K562 (cell line): ENCODE measurements around the gene SURF6. TPM values are rescaled to one million over a fixed set of nuclear protein-coding genes. Genes with fewer than 3 reads are reported as not detected.

Source experiments
- CSDE1 ChIP-seq, 2 experiments: fragments of 450-650 bp; IDR thresholded peaks; 2 replicates each; pipeline ENCODE4 v1.6.1; 2016; ENCODE audit warnings: mild to moderate bottlenecking in 1 of 2
- ERF ChIP-seq: fragments of 450-650 bp; formaldehyde crosslinking; IDR thresholded peaks from 2 replicates; pipeline ENCODE4 v1.4.0; 2020; ENCODE audit warnings: mild to moderate bottlenecking, mixed read lengths
- HMG20A ChIP-seq: fragments of 450-650 bp; formaldehyde crosslinking; conservative IDR thresholded peaks from 2 replicates; pipeline ENCODE4 v1.4.0; 2020; ENCODE audit warnings: mild to moderate bottlenecking, mixed read lengths
- MYBL2 ChIP-seq, 2 experiments: fragments of 450-650 bp in 1 of 2; sonication (generic) in 1 of 2; formaldehyde crosslinking in 1 of 2; IDR thresholded peaks; 2 replicates each; pipeline versions ENCODE4 v1.6.1 to v1.8.1; 2017 to 2022; ENCODE audit warnings: borderline replicate concordance in 1 of 2, inconsistent platforms in 1 of 2, low read depth in 1 of 2, mild to moderate bottlenecking in 1 of 2, missing genetic modification reagents in 1 of 2, moderate library complexity in 1 of 2
- NFXL1 ChIP-seq: fragments of 450-650 bp; formaldehyde crosslinking; IDR thresholded peaks from 2 replicates; pipeline ENCODE4 v1.4.0; 2021; ENCODE audit warnings: mild to moderate bottlenecking
- SIRT6 ChIP-seq: IDR thresholded peaks from one replicate; pipeline ENCODE4 v1.6.1; 2012; ENCODE audit warnings: low read depth, mild to moderate bottlenecking, control low read depth, inconsistent platforms, low read length, moderate library complexity
- ZNF197 ChIP-seq: fragments of 200-800 bp; sonication (Bioruptor generic); IDR thresholded peaks from 2 replicates; pipeline ENCODE4 v1.6.1; 2016; ENCODE audit warnings: low read depth, missing genetic modification characterization, missing compliant biosample characterization
- ZNF311 ChIP-seq: fragments of 250-450 bp; sonication (Bioruptor Pico); IDR thresholded peaks from 2 replicates; pipeline ENCODE4 v1.4.0; 2020; ENCODE audit warnings: mild to moderate bottlenecking, moderate library complexity
- ZZZ3 ChIP-seq: fragments of 450-650 bp; IDR thresholded peaks from 2 replicates; pipeline ENCODE4 v1.6.1; 2016; ENCODE audit warnings: antibody characterized with exemption, mild to moderate bottlenecking, moderate library complexity
- polyA plus RNA-seq, 8 experiments: library from polyadenylated mRNA; depleted of rRNA in 4 of 8; stranded (reverse) in 5 of 8; unstranded in 3 of 8; fragments of >200 nt; fragmentation: Nextera tagmentation in 2 of 8; fragmentation: Illumina TruSeq in 1 of 8; extraction: Ambion mirVana in 2 of 8; extraction: Trizol in 1 of 8; gene quantifications; 2 replicates each; pipeline versions ENCODE4 v1.2.1 to v1.2.3, GENCODE V29; 2011 to 2014; ENCODE audit warnings: inconsistent platforms in 1 of 8, missing spikeins in 1 of 8
- total RNA-seq, 7 experiments: library from RNA; depleted of rRNA in 6 of 7; stranded (reverse); fragments of >200 nt in 6 of 7; fragmentation: Illumina TruSeq in 2 of 7; extraction: Trizol in 2 of 7; gene quantifications; 2 replicates each; pipeline versions ENCODE4 v1.2.1 to v1.2.3, GENCODE V29; 2011 to 2021; ENCODE audit warnings: low replicate concordance in 1 of 7
- TF ChIP-seq, protein P1 (sequence below): fragments of 450-650 bp; IDR thresholded peaks from 2 replicates; pipeline ENCODE4 v1.6.1; 2017; ENCODE audit warnings: antibody characterized with exemption, mild to moderate bottlenecking
- TF ChIP-seq, protein P2 (sequence below), 2 experiments: fragments of 450-650 bp; IDR thresholded peaks; 2 replicates each; pipeline ENCODE4 v1.6.1; 2018; ENCODE audit warnings: mild to moderate bottlenecking in 2 of 2, low read depth in 1 of 2; ENCODE audit not compliant: partially characterized antibody in 2 of 2
- TF ChIP-seq, protein P3 (sequence below): fragments of 200-800 bp; sonication (Bioruptor generic); IDR thresholded peaks from 2 replicates; pipeline ENCODE4 v1.6.1; 2017; ENCODE audit warnings: missing genetic modification characterization, missing compliant biosample characterization
- TF ChIP-seq, protein P4 (sequence below): fragments of 450-650 bp; IDR thresholded peaks from 2 replicates; pipeline ENCODE4 v1.6.1; 2016; ENCODE audit warnings: borderline replicate concordance
- TF ChIP-seq, protein P5 (sequence below): sonication (generic); formaldehyde crosslinking; IDR thresholded peaks from 2 replicates; pipeline ENCODE4 v1.9.0; 2022; ENCODE audit warnings: mild to moderate bottlenecking, missing genetic modification reagents

The SURF6 gene
- total and polyA plus RNA-seq, 9 of the 15 experiments (the other 6 are each of a cell fraction or from before 2014, with no cell fraction given): 1.4 to 68.3 (median 14.7) TPM

DNA sequence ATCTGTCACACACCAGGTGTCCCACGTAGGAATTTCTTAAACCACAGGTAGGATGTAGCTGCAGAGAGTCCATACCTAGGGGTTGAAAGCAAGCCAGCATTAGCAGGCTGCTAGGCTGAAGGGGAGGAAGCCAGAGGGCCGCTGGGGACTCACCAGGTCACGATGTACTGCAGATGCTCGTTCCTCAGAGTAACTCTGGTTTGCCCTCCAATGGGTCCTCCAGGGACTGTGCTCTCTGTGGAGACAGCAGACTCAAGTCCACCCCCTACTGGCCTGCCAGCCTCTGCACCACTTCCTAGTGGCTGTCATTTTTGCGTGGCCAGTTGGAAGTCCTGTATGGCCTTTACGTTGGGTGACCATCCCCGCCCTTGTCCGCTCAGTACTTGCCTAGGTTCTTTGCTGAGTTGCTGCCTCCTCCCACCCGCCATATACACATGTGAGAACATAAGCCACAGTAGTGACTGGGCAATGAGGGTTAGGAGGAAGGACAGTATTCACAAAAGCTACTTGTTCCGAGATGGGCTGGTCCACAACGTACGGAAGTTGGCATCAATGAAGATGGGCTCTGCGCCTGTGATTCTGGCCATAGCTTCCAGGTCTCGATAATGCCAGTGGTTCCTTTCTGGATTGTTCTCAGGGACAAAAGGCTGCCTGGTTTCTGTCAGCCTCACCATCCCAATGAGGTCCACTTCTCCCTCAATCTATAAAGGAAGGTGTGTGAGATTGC, 16.1 kb upstream of the SURF6 start (continued):
- TF ChIP-seq, protein P1, sequence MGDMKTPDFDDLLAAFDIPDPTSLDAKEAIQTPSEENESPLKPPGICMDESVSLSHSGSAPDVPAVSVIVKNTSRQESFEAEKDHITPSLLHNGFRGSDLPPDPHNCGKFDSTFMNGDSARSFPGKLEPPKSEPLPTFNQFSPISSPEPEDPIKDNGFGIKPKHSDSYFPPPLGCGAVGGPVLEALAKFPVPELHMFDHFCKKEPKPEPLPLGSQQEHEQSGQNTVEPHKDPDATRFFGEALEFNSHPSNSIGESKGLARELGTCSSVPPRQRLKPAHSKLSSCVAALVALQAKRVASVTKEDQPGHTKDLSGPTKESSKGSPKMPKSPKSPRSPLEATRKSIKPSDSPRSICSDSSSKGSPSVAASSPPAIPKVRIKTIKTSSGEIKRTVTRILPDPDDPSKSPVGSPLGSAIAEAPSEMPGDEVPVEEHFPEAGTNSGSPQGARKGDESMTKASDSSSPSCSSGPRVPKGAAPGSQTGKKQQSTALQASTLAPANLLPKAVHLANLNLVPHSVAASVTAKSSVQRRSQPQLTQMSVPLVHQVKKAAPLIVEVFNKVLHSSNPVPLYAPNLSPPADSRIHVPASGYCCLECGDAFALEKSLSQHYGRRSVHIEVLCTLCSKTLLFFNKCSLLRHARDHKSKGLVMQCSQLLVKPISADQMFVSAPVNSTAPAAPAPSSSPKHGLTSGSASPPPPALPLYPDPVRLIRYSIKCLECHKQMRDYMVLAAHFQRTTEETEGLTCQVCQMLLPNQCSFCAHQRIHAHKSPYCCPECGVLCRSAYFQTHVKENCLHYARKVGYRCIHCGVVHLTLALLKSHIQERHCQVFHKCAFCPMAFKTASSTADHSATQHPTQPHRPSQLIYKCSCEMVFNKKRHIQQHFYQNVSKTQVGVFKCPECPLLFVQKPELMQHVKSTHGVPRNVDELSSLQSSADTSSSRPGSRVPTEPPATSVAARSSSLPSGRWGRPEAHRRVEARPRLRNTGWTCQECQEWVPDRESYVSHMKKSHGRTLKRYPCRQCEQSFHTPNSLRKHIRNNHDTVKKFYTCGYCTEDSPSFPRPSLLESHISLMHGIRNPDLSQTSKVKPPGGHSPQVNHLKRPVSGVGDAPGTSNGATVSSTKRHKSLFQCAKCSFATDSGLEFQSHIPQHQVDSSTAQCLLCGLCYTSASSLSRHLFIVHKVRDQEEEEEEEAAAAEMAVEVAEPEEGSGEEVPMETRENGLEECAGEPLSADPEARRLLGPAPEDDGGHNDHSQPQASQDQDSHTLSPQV: 0 out of 2 replicates have a peak, but pooled peaks have one; percentile 54
- no peak for TF ChIP-seq ZNF197 (CRISPR knock-in tag)
- TF ChIP-seq SIRT6: peak; percentile 37
- peak; percentile 18; the same call in 1 of the 2 replicates for TF ChIP-seq ERF (CRISPR knock-in tag)
- no peak for TF ChIP-seq NFXL1 (CRISPR knock-in tag)
- TF ChIP-seq MYBL2 (IDR thresholded peaks at IDR 0.05; ENCODE audit: low read depth): no peak
- no peak for TF ChIP-seq MYBL2 (CRISPR knock-in tag; IDR thresholded peaks at IDR 0.05; ENCODE audit: borderline replicate concordance)
- TF ChIP-seq, protein P2, sequence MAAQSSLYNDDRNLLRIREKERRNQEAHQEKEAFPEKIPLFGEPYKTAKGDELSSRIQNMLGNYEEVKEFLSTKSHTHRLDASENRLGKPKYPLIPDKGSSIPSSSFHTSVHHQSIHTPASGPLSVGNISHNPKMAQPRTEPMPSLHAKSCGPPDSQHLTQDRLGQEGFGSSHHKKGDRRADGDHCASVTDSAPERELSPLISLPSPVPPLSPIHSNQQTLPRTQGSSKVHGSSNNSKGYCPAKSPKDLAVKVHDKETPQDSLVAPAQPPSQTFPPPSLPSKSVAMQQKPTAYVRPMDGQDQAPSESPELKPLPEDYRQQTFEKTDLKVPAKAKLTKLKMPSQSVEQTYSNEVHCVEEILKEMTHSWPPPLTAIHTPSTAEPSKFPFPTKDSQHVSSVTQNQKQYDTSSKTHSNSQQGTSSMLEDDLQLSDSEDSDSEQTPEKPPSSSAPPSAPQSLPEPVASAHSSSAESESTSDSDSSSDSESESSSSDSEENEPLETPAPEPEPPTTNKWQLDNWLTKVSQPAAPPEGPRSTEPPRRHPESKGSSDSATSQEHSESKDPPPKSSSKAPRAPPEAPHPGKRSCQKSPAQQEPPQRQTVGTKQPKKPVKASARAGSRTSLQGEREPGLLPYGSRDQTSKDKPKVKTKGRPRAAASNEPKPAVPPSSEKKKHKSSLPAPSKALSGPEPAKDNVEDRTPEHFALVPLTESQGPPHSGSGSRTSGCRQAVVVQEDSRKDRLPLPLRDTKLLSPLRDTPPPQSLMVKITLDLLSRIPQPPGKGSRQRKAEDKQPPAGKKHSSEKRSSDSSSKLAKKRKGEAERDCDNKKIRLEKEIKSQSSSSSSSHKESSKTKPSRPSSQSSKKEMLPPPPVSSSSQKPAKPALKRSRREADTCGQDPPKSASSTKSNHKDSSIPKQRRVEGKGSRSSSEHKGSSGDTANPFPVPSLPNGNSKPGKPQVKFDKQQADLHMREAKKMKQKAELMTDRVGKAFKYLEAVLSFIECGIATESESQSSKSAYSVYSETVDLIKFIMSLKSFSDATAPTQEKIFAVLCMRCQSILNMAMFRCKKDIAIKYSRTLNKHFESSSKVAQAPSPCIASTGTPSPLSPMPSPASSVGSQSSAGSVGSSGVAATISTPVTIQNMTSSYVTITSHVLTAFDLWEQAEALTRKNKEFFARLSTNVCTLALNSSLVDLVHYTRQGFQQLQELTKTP (IDR thresholded peaks at IDR 0.05; ENCODE audit: low read depth in 1 of 2, partially characterized antibody in 2 of 2): no peak
- no peak for TF ChIP-seq ZZZ3
- no peak for TF ChIP-seq HMG20A (CRISPR knock-in tag)
- TF ChIP-seq ZNF311 (CRISPR knock-in tag): no peak
- TF ChIP-seq, protein P3, sequence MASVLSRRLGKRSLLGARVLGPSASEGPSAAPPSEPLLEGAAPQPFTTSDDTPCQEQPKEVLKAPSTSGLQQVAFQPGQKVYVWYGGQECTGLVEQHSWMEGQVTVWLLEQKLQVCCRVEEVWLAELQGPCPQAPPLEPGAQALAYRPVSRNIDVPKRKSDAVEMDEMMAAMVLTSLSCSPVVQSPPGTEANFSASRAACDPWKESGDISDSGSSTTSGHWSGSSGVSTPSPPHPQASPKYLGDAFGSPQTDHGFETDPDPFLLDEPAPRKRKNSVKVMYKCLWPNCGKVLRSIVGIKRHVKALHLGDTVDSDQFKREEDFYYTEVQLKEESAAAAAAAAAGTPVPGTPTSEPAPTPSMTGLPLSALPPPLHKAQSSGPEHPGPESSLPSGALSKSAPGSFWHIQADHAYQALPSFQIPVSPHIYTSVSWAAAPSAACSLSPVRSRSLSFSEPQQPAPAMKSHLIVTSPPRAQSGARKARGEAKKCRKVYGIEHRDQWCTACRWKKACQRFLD (CRISPR knock-in tag): no peak
- TF ChIP-seq CSDE1 (IDR thresholded peaks at IDR 0.05): no peak
- TF ChIP-seq, protein P4, sequence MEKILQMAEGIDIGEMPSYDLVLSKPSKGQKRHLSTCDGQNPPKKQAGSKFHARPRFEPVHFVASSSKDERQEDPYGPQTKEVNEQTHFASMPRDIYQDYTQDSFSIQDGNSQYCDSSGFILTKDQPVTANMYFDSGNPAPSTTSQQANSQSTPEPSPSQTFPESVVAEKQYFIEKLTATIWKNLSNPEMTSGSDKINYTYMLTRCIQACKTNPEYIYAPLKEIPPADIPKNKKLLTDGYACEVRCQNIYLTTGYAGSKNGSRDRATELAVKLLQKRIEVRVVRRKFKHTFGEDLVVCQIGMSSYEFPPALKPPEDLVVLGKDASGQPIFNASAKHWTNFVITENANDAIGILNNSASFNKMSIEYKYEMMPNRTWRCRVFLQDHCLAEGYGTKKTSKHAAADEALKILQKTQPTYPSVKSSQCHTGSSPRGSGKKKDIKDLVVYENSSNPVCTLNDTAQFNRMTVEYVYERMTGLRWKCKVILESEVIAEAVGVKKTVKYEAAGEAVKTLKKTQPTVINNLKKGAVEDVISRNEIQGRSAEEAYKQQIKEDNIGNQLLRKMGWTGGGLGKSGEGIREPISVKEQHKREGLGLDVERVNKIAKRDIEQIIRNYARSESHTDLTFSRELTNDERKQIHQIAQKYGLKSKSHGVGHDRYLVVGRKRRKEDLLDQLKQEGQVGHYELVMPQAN: no peak
- TF ChIP-seq, protein P5, sequence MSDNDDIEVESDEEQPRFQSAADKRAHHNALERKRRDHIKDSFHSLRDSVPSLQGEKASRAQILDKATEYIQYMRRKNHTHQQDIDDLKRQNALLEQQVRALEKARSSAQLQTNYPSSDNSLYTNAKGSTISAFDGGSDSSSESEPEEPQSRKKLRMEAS (CRISPR knock-in tag): 0 out of 2 replicates have a peak, but pooled peaks have one; percentile 30
